ENCODE results near the gene PARPBP.
"Not testable (repeated sequence)": the region's sequence is repeated elsewhere in the genome, so short reads cannot be mapped to it uniquely, and the experiment has no call there.

DNA sequence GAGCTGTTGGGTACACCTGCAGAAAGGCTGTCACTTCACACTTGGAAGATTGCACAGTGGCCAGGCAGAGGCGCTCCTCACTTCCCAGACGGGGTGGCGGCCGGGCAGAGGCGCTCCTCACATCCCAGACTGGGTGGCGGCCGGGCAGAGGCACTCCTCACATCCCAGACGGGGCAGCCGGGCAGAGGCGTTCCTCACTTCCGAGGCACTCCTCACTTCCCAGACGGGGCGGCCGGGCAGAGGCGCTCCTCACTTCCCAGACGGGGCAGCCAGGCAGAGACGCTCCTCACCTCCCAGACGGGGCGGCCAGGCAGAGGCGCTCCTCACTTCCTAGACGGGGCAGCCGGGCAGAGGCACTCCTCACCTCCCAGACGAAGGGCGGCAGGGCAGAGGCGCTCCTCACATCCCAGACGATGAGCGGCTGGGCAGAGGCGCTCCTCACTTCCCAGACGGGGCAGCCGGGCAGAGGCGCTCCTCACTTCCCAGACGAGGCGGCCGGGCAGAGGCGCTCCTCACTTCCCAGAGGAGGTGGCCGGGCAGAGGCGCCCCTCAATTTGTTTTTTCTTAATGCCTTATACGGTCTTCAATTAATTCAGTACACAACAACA is 30.7 kb upstream of the PARPBP start:
- TF ChIP-seq, protein P1, sequence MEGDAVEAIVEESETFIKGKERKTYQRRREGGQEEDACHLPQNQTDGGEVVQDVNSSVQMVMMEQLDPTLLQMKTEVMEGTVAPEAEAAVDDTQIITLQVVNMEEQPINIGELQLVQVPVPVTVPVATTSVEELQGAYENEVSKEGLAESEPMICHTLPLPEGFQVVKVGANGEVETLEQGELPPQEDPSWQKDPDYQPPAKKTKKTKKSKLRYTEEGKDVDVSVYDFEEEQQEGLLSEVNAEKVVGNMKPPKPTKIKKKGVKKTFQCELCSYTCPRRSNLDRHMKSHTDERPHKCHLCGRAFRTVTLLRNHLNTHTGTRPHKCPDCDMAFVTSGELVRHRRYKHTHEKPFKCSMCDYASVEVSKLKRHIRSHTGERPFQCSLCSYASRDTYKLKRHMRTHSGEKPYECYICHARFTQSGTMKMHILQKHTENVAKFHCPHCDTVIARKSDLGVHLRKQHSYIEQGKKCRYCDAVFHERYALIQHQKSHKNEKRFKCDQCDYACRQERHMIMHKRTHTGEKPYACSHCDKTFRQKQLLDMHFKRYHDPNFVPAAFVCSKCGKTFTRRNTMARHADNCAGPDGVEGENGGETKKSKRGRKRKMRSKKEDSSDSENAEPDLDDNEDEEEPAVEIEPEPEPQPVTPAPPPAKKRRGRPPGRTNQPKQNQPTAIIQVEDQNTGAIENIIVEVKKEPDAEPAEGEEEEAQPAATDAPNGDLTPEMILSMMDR (IDR thresholded peaks at IDR 0.05) = not testable (repeated sequence)
- TF ChIP-seq POLR2A (IDR thresholded peaks at IDR 0.05) = not testable (repeated sequence)

All from uterus (tissue), 2 donors.